Activated CD4-positive, alpha-beta T cell treated with anti-CD3 and anti-CD28 coated beads, Interleukin-2, amount 50 U/mL, for 48 hours (primary cell): ENCODE results near the gene SLC17A5.
"Not testable (repeated sequence)": the region's sequence is repeated elsewhere in the genome, so short reads cannot be mapped to it uniquely, and the experiment has no call there.

Experiments
- DNase-seq, 2 experiments: peaks; one replicate each; pipeline ENCODE4 v3.0.0-alpha.2; 2020

The SLC17A5 gene

GRCh38 chr6:73565767-73566485, 87.9 kb downstream of the SLC17A5 start:
- no peak for DNase-seq

DNA sequence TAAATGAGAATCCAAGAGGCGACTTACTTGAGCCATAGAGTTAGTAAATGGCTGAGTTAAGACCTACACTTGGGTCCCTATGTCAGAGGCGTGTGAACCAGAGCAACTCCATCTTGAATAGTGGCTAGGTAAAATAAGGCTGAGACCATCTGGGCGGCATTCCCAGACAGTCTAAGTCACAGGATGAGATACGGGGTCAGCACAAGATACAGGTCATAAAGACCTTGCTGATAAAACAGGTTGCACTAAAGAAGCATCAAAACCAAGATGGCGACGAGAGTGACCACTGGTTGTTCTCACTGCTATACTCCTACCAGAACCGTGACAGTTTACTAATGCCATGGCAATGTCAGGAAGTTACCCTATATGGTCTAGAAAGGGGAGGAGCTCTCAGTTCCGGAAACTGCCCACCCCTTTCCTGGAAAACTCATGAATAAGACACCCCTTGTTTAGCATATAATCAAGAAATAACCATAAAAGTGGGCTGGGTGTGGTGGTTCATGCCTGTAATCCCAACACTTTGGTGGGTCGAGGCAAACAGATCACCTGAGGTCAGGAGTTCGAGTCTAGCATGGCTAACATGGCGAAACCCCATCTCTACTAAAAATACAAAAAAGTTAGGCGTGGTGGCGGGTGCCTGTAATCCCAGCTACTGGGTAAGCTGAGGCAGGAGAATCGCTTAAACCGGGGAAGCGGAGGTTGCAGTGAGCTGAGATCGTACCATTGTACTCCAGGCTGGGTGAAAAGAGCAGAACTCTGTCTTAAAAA, 89.0 kb downstream of the SLC17A5 start:
- no peak for DNase-seq

DNA sequence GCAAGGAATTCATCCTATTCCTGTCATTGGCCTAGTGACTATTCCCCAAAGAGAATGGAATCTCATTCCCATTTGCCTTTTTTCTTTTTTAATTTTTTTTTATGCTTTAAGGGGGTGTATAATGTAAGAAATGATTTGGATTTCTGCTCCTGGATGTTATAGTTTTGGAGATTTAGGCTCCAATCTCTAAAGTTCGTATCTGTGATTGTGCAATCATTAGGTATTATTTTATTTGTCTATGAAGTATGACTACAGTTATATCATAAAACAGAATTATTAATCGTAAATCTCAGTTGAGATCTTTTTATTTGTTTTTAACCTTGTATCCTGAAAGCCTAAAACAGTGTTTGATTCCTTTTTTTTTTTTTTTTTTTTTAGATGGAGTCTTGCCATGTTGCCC, 91.2 kb downstream of the SLC17A5 start:
- DNase-seq: no peak

GRCh38 chr6:73560853-73561407, 92.9 kb downstream of the SLC17A5 start:
- no peak for DNase-seq

- no peak for DNase-seq
These were observed 93.5 kb downstream of the SLC17A5 start for GRCh38 chr6:73560182-73560732.

DNA sequence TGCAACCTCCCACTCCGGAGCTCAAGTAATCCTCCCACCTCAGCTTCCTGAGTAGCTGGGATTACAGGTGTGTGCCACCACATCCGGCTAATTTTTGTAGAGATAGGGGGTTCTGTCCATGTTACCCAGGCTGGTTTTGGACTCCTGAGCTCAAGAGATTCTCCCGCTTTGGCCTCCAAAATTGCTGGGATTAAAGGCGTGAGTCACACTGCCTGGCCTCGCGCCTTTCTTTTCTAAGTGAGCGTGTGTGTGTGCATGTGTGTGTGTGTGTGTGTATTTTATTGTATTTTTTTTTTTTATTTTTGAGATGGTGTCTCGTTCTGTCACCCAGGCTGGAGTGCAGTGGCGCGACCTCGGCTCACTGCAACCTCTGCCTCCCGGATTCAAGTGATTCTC, 94.4 kb downstream of the SLC17A5 start:
- not testable (repeated sequence) for DNase-seq

DNA sequence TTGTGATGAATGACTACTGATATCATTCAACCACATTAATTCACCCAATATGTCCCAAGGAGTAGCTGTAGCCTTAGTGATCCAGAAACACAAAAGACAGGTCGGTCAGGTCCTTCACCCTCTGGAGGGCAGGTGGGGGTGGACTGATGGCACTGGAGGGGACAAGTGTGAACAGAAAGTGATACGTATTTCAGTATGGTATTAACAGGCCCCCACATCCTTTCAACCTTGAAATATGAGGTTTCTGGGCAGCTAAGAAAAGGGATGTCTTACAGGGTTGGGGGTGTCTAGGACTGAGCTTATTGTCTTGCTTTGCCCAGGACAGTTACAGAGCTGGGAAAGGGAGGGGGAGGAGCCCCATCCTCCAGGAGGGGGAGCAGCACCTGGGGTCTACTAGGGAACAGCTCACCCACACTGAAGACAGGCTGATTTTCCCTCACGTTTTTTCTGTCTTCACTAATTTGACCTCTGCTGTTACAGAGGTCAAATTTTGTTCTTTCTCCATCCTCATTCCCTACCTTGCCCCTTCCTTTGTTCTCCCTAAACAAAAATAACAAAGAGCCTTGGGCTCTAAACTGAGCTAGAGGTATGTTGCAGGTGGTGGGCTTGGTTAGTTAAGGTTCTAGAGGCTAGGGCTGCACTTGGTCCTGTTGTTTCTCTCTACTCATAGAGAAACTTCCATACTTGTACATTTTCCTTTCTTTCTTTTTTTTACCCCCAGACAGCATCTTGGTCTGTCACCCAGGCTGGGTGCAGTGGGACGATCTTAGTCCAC, 95.0 kb downstream of the SLC17A5 start:
- DNase-seq: no peak

DNA sequence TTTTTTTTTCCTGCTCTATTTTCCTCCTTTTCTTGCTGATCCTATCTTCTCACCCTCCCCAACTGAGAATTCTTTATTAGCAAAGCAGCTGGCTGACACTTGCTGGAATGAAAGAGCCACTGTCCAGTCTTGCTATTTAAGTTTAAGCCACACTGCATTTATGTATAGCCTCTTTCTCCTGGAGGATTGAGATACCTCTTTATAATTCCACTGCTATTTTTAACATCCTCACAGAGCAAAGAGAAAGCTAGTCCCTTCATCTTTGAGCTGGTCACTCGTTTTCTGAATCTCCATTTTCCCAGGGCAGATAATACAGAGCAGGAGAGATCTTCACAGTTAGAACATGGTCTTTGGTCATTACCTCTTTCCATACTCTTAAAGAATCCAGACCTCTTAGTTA, 97.0 kb downstream of the SLC17A5 start:
- DNase-seq: no peak

DNA sequence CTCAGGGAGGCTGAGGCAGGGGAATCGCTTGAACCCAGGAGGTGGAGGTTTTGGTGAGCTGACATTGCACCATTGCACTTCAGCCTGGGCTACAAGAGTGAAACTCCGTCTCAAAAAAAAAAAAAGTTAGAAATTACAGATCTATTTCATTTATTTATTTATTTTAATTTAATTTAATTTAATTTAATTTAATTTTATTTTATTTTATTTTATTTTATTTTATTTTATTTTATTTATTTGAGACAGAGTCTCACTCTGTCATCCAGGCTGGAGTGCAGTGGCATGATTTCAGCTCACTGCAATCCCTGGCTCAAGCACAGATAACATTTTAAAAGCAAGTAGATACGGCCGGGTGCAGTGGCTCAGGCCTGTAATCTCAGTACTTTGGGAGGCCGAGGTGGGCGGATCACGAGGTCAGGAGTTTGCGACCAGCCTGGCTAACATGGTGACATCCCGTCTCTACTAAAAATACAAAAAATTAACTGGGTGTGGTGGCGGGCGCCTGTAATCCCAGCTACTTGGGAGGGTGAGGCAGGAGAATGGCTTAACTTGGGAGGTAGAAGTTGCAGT, 98.3 kb downstream of the SLC17A5 start:
- not testable (repeated sequence) for DNase-seq

GRCh38 chr6:73551115-73551514, 102.7 kb downstream of the SLC17A5 start:
- DNase-seq: not testable (repeated sequence)

- DNase-seq: no peak
These were observed 105.0 kb downstream of the SLC17A5 start for GRCh38 chr6:73548458-73549446.

DNA sequence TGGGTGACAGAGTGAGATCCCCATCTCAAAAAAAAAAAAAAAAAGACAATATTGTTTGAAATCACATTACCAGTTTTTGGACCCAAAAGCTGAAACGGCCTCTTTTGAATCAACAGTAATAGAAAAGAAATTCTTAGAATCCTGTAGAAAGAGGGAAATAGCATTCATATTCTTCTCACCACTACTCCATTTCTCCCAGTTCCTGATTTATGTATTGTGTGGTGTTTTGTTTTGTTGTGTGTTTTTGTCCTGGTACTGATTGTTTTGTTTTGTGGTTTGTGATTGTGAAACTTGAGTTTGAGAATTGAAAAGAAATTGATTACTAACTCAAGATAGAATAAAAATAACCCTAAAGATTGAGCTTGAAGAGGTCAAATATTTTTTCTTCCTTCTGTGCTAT, 106.8 kb downstream of the SLC17A5 start:
- DNase-seq: no peak
